ENCODE measurements around the gene ISM1. TPM values are rescaled to one million over a fixed set of nuclear protein-coding genes. Genes with fewer than 3 reads are reported as not detected.

ISM1 gene
- polyA plus RNA-seq, 2 donors = 1.5 to 2.2 TPM

GRCh38 chr20:13250251-13250650 lies 29.2 kb downstream of the ISM1 start:
- Histone ChIP-seq H3K27ac (ENCODE audit: low read depth in 2 of 2, low read length in 1 of 2) (no peak overlapping the region), H3K4me3 (ENCODE audit: low read depth in 1 of 2, low read length in 2 of 2) (no peak overlapping the region), H3K9me3 (ENCODE audit: control insufficient read depth in 2 of 2, insufficient read depth in 1 of 2, low read depth in 1 of 2, low read length in 1 of 2) (no peaks in the 10 kb centered on the region), H3K36me3 (ENCODE audit: control insufficient read depth in 2 of 2, insufficient read depth in 2 of 2, low read length in 1 of 2) (no peaks in the 10 kb centered on the region), H3K4me1 (ENCODE audit: control insufficient read depth in 2 of 2, insufficient read depth in 2 of 2, low read length in 1 of 2) (no peaks in the 10 kb centered on the region), H3K27me3 (ENCODE audit: control insufficient read depth in 1 of 2, insufficient read depth in 2 of 2, low read length in 2 of 2) (no peaks in the 10 kb centered on the region)
- WGBS, 2 donors = 84 to 90% methylated on average over 6 of the region's 6 CpGs

GRCh38 chr20:13251106-13251903 lies 30.2 kb downstream of the ISM1 start:
- Histone ChIP-seq H3K9me3 (ENCODE audit: control insufficient read depth in 2 of 2, insufficient read depth in 1 of 2, low read depth in 1 of 2, low read length in 1 of 2) (no peaks in the 10 kb centered on the region), H3K27me3 (ENCODE audit: control insufficient read depth in 1 of 2, insufficient read depth in 2 of 2, low read length in 2 of 2) (no peaks in the 10 kb centered on the region), H3K4me3 (ENCODE audit: low read depth in 1 of 2, low read length in 2 of 2) (no peak overlapping the region), H3K27ac (ENCODE audit: low read depth in 2 of 2, low read length in 1 of 2) (no peak overlapping the region), H3K36me3 (ENCODE audit: control insufficient read depth in 2 of 2, insufficient read depth in 2 of 2, low read length in 1 of 2) (no peaks in the 10 kb centered on the region), H3K4me1 (ENCODE audit: control insufficient read depth in 2 of 2, insufficient read depth in 2 of 2, low read length in 1 of 2) (no peaks in the 10 kb centered on the region)
- WGBS, 2 donors = 72 to 81% methylated on average over 8 of the region's 8 CpGs

- WGBS, 2 donors = 64 to 90% methylated on average over 2 of the region's 2 CpGs
- no peaks in the 10 kb centered on the region for H3K4me1 ChIP-seq (ENCODE audit: control insufficient read depth in 2 of 2, insufficient read depth in 2 of 2, low read length in 1 of 2)
- H3K9me3 ChIP-seq (ENCODE audit: control insufficient read depth in 2 of 2, insufficient read depth in 1 of 2, low read depth in 1 of 2, low read length in 1 of 2) = no peaks in the 10 kb centered on the region
- H3K27me3 ChIP-seq (ENCODE audit: control insufficient read depth in 1 of 2, insufficient read depth in 2 of 2, low read length in 2 of 2) = no peaks in the 10 kb centered on the region
- no peaks in the 10 kb centered on the region for H3K36me3 ChIP-seq (ENCODE audit: control insufficient read depth in 2 of 2, insufficient read depth in 2 of 2, low read length in 1 of 2)
- no peak overlapping the region for H3K27ac ChIP-seq (ENCODE audit: low read depth in 2 of 2, low read length in 1 of 2)
- H3K4me3 ChIP-seq (ENCODE audit: low read depth in 1 of 2, low read length in 2 of 2) = no peak overlapping the region
Measured at GRCh38 chr20:13251904-13252297, 30.8 kb downstream of the ISM1 start.

GRCh38 chr20:13255356-13255755 lies 34.3 kb downstream of the ISM1 start:
- no peaks in the 10 kb centered on the region for H3K4me1 ChIP-seq (ENCODE audit: control insufficient read depth in 2 of 2, insufficient read depth in 2 of 2, low read length in 1 of 2)
- no peak overlapping the region for H3K27ac ChIP-seq (ENCODE audit: low read depth in 2 of 2, low read length in 1 of 2)
- WGBS, 2 donors = 90% methylated on average over 1 of the region's 1 CpG
- H3K36me3 ChIP-seq (ENCODE audit: control insufficient read depth in 2 of 2, insufficient read depth in 2 of 2, low read length in 1 of 2) = no peaks in the 10 kb centered on the region
- no peaks in the 10 kb centered on the region for H3K9me3 ChIP-seq (ENCODE audit: control insufficient read depth in 2 of 2, insufficient read depth in 1 of 2, low read depth in 1 of 2, low read length in 1 of 2)
- H3K27me3 ChIP-seq (ENCODE audit: control insufficient read depth in 1 of 2, insufficient read depth in 2 of 2, low read length in 2 of 2) = no peaks in the 10 kb centered on the region
- no peak overlapping the region for H3K4me3 ChIP-seq (ENCODE audit: low read depth in 1 of 2, low read length in 2 of 2)

- no peaks in the 10 kb centered on the region for H3K27me3 ChIP-seq (ENCODE audit: control insufficient read depth in 1 of 2, insufficient read depth in 2 of 2, low read length in 2 of 2)
- no peak overlapping the region for H3K27ac ChIP-seq (ENCODE audit: low read depth in 2 of 2, low read length in 1 of 2)
- no peaks in the 10 kb centered on the region for H3K9me3 ChIP-seq (ENCODE audit: control insufficient read depth in 2 of 2, insufficient read depth in 1 of 2, low read depth in 1 of 2, low read length in 1 of 2)
- no peaks in the 10 kb centered on the region for H3K36me3 ChIP-seq (ENCODE audit: control insufficient read depth in 2 of 2, insufficient read depth in 2 of 2, low read length in 1 of 2)
- WGBS, 2 donors = 89 to 92% methylated on average over 3 of the region's 3 CpGs
- no peak overlapping the region for H3K4me3 ChIP-seq (ENCODE audit: low read depth in 1 of 2, low read length in 2 of 2)
- no peaks in the 10 kb centered on the region for H3K4me1 ChIP-seq (ENCODE audit: control insufficient read depth in 2 of 2, insufficient read depth in 2 of 2, low read length in 1 of 2)
Measured at GRCh38 chr20:13256606-13257005, 35.5 kb downstream of the ISM1 start.

- Histone ChIP-seq H3K4me1 (ENCODE audit: control insufficient read depth in 2 of 2, insufficient read depth in 2 of 2, low read length in 1 of 2) (no peaks in the 10 kb centered on the region), H3K36me3 (ENCODE audit: control insufficient read depth in 2 of 2, insufficient read depth in 2 of 2, low read length in 1 of 2) (no peaks in the 10 kb centered on the region), H3K27ac (ENCODE audit: low read depth in 2 of 2, low read length in 1 of 2) (no peak overlapping the region), H3K27me3 (ENCODE audit: control insufficient read depth in 1 of 2, insufficient read depth in 2 of 2, low read length in 2 of 2) (no peaks in the 10 kb centered on the region), H3K9me3 (ENCODE audit: control insufficient read depth in 2 of 2, insufficient read depth in 1 of 2, low read depth in 1 of 2, low read length in 1 of 2) (no peaks in the 10 kb centered on the region), H3K4me3 (ENCODE audit: low read depth in 1 of 2, low read length in 2 of 2) (no peak overlapping the region)
- WGBS, 2 donors = 66 to 88% methylated on average over 3 of the region's 3 CpGs
Measured at GRCh38 chr20:13259921-13260320, 38.8 kb downstream of the ISM1 start.

- no peaks in the 10 kb centered on the region for H3K4me1 ChIP-seq (ENCODE audit: control insufficient read depth in 2 of 2, insufficient read depth in 2 of 2, low read length in 1 of 2)
- no peaks in the 10 kb centered on the region for H3K36me3 ChIP-seq (ENCODE audit: control insufficient read depth in 2 of 2, insufficient read depth in 2 of 2, low read length in 1 of 2)
- H3K27ac ChIP-seq (ENCODE audit: low read depth in 2 of 2, low read length in 1 of 2) = no peak overlapping the region
- 85 to 88% methylated on average over 7 of the region's 7 CpGs for whole genome bisulfite sequencing, 2 donors
- H3K27me3 ChIP-seq (ENCODE audit: control insufficient read depth in 1 of 2, insufficient read depth in 2 of 2, low read length in 2 of 2) = no peaks in the 10 kb centered on the region
- no peaks in the 10 kb centered on the region for H3K9me3 ChIP-seq (ENCODE audit: control insufficient read depth in 2 of 2, insufficient read depth in 1 of 2, low read depth in 1 of 2, low read length in 1 of 2)
- no peak overlapping the region for H3K4me3 ChIP-seq (ENCODE audit: low read depth in 1 of 2, low read length in 2 of 2)
Measured at GRCh38 chr20:13260650-13261279, 39.7 kb downstream of the ISM1 start.

GRCh38 chr20:13261460-13262301 lies 40.6 kb downstream of the ISM1 start:
- Histone ChIP-seq H3K4me3 (ENCODE audit: low read depth in 1 of 2, low read length in 2 of 2) (no peak overlapping the region), H3K27ac (ENCODE audit: low read depth in 2 of 2, low read length in 1 of 2) (no peak overlapping the region), H3K9me3 (ENCODE audit: control insufficient read depth in 2 of 2, insufficient read depth in 1 of 2, low read depth in 1 of 2, low read length in 1 of 2) (no peaks in the 10 kb centered on the region), H3K27me3 (ENCODE audit: control insufficient read depth in 1 of 2, insufficient read depth in 2 of 2, low read length in 2 of 2) (no peaks in the 10 kb centered on the region), H3K4me1 (ENCODE audit: control insufficient read depth in 2 of 2, insufficient read depth in 2 of 2, low read length in 1 of 2) (no peaks in the 10 kb centered on the region), H3K36me3 (ENCODE audit: control insufficient read depth in 2 of 2, insufficient read depth in 2 of 2, low read length in 1 of 2) (no peaks in the 10 kb centered on the region)
- 87 to 88% methylated on average over 8 of the region's 8 CpGs for whole genome bisulfite sequencing, 2 donors

GRCh38 chr20:13262302-13262650 lies 41.2 kb downstream of the ISM1 start:
- 53 to 54% methylated on average over 2 of the region's 2 CpGs for WGBS, 2 donors
- no peaks in the 10 kb centered on the region for H3K4me1 ChIP-seq (ENCODE audit: control insufficient read depth in 2 of 2, insufficient read depth in 2 of 2, low read length in 1 of 2)
- H3K4me3 ChIP-seq (ENCODE audit: low read depth in 1 of 2, low read length in 2 of 2) = no peak overlapping the region
- no peaks in the 10 kb centered on the region for H3K36me3 ChIP-seq (ENCODE audit: control insufficient read depth in 2 of 2, insufficient read depth in 2 of 2, low read length in 1 of 2)
- no peaks in the 10 kb centered on the region for H3K9me3 ChIP-seq (ENCODE audit: control insufficient read depth in 2 of 2, insufficient read depth in 1 of 2, low read depth in 1 of 2, low read length in 1 of 2)
- no peak overlapping the region for H3K27ac ChIP-seq (ENCODE audit: low read depth in 2 of 2, low read length in 1 of 2)
- H3K27me3 ChIP-seq (ENCODE audit: control insufficient read depth in 1 of 2, insufficient read depth in 2 of 2, low read length in 2 of 2) = no peaks in the 10 kb centered on the region
